ENCODE data around the gene NCAPD2.

NCAPD2 gene

DNA sequence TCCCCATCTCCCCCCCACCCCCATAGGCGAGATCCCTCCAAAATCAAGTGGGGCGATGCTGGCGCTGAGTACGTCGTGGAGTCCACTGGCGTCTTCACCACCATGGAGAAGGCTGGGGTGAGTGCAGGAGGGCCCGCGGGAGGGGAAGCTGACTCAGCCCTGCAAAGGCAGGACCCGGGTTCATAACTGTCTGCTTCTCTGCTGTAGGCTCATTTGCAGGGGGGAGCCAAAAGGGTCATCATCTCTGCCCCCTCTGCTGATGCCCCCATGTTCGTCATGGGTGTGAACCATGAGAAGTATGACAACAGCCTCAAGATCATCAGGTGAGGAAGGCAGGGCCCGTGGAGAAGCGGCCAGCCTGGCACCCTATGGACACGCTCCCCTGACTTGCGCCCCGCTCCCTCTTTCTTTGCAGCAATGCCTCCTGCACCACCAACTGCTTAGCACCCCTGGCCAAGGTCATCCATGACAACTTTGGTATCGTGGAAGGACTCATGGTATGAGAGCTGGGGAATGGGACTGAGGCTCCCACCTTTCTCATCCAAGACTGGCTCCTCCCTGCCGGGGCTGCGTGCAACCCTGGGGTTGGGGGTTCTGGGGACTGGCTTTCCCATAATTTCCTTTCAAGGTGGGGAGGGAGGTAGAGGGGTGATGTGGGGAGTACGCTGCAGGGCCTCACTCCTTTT lies 43.1 kb downstream of the NCAPD2 start:
- TF ChIP-seq, protein P1, sequence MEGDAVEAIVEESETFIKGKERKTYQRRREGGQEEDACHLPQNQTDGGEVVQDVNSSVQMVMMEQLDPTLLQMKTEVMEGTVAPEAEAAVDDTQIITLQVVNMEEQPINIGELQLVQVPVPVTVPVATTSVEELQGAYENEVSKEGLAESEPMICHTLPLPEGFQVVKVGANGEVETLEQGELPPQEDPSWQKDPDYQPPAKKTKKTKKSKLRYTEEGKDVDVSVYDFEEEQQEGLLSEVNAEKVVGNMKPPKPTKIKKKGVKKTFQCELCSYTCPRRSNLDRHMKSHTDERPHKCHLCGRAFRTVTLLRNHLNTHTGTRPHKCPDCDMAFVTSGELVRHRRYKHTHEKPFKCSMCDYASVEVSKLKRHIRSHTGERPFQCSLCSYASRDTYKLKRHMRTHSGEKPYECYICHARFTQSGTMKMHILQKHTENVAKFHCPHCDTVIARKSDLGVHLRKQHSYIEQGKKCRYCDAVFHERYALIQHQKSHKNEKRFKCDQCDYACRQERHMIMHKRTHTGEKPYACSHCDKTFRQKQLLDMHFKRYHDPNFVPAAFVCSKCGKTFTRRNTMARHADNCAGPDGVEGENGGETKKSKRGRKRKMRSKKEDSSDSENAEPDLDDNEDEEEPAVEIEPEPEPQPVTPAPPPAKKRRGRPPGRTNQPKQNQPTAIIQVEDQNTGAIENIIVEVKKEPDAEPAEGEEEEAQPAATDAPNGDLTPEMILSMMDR (IDR thresholded peaks at IDR 0.05; ENCODE audit: insufficient read depth, low read depth, low read length, missing control alignments), result no peak
- H3K4me3 ChIP-seq (ENCODE audit: low read depth, low read length), result peak overlapping the region; percentile 92
- DNase-seq (ENCODE audit: low read depth), result peak; percentile 25

DNA sequence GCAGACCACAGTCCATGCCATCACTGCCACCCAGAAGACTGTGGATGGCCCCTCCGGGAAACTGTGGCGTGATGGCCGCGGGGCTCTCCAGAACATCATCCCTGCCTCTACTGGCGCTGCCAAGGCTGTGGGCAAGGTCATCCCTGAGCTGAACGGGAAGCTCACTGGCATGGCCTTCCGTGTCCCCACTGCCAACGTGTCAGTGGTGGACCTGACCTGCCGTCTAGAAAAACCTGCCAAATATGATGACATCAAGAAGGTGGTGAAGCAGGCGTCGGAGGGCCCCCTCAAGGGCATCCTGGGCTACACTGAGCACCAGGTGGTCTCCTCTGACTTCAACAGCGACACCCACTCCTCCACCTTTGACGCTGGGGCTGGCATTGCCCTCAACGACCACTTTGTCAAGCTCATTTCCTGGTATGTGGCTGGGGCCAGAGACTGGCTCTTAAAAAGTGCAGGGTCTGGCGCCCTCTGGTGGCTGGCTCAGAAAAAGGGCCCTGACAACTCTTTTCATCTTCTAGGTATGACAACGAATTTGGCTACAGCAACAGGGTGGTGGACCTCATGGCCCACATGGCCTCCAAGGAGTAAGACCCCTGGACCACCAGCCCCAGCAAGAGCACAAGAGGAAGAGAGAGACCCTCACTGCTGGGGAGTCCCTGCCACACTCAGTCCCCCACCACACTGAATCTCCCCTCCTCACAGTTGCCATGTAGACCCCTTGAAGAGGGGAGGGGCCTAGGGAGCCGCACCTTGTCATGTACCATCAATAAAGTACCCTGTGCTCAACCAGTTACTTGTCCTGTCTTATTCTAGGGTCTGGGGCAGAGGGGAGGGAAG lies 43.9 kb downstream of the NCAPD2 start:
- DNase-seq (ENCODE audit: low read depth), result peak; percentile 92
- peak overlapping the region; percentile 92 for H3K4me3 ChIP-seq (ENCODE audit: low read depth, low read length)
- TF ChIP-seq, protein P1 (IDR thresholded peaks at IDR 0.05; ENCODE audit: insufficient read depth, low read depth, low read length, missing control alignments), result peak; percentile 77

DNA sequence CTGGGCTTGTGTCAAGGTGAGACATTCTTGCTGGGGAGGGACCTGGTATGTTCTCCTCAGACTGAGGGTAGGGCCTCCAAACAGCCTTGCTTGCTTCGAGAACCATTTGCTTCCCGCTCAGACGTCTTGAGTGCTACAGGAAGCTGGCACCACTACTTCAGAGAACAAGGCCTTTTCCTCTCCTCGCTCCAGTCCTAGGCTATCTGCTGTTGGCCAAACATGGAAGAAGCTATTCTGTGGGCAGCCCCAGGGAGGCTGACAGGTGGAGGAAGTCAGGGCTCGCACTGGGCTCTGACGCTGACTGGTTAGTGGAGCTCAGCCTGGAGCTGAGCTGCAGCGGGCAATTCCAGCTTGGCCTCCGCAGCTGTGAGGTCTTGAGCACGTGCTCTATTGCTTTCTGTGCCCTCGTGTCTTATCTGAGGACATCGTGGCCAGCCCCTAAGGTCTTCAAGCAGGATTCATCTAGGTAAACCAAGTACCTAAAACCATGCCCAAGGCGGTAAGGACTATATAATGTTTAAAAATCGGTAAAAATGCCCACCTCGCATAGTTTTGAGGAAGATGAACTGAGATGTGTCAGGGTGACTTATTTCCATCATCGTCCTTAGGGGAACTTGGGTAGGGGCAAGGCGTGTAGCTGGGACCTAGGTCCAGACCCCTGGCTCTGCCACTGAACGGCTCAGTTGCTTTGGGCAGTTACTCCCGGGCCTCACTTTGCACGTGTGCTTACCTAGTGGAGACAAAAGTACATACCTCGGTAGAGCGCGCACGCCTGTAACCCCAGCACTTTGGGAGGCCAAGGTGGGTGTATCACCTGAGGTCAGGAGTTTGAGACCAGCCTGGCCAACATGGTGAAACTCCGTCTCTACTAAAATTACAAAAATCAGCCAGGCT lies 44.8 kb downstream of the NCAPD2 start:
- TF ChIP-seq, protein P1 (IDR thresholded peaks at IDR 0.05; ENCODE audit: insufficient read depth, low read depth, low read length, missing control alignments), result no peak
- peak; percentile 77 for DNase-seq (ENCODE audit: low read depth)
- no peak overlapping the region; the same call in 1 of the 2 replicates for H3K4me3 ChIP-seq (ENCODE audit: low read depth, low read length)

DNA sequence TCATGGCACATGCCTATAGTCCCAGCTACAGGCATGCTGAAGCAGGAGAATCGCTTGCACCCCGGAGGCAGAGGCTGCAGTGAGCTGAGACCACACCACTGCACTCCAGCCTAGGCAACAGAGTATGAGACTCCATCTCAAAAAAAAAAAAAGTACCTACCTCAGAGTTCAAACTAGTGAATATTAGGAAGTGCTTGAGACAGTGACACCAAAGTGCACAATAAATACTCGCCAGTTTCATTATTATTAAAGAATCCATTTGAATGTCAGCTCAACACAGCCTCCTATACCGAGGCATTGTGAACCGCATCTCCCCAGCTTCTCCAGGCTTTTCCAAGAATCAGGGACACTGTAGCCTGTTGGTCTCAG lies 45.4 kb downstream of the NCAPD2 start:
- TF ChIP-seq, protein P1 (IDR thresholded peaks at IDR 0.05; ENCODE audit: insufficient read depth, low read depth, low read length, missing control alignments), result no peak
- H3K4me3 ChIP-seq (ENCODE audit: low read depth, low read length), result no peak overlapping the region
- peak; percentile 38 for DNase-seq (ENCODE audit: low read depth)

DNA sequence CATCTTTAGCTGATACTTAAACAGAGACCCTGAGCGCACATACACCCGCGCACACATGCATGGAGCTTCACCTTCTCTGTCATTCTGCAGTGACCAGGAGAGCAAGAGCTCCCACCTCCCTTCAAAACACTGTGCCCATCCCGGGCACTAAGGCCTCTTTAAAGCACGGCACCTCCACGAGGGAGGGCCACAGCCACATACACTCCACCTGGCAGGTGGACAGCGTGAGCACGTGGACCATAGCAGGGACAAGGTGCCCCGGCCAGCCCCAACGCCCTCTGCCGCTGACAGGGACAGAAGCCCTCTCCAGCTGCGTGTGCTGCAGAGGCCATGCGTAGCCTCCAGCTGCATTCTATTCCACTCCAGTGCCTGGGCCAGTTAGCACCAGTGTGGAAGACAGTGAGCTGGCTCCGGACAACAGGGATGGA lies 45.8 kb downstream of the NCAPD2 start:
- no peak for DNase-seq (ENCODE audit: low read depth)
- TF ChIP-seq, protein P1 (IDR thresholded peaks at IDR 0.05; ENCODE audit: insufficient read depth, low read depth, low read length, missing control alignments), result no peak
- no peak overlapping the region for H3K4me3 ChIP-seq (ENCODE audit: low read depth, low read length)

DNA sequence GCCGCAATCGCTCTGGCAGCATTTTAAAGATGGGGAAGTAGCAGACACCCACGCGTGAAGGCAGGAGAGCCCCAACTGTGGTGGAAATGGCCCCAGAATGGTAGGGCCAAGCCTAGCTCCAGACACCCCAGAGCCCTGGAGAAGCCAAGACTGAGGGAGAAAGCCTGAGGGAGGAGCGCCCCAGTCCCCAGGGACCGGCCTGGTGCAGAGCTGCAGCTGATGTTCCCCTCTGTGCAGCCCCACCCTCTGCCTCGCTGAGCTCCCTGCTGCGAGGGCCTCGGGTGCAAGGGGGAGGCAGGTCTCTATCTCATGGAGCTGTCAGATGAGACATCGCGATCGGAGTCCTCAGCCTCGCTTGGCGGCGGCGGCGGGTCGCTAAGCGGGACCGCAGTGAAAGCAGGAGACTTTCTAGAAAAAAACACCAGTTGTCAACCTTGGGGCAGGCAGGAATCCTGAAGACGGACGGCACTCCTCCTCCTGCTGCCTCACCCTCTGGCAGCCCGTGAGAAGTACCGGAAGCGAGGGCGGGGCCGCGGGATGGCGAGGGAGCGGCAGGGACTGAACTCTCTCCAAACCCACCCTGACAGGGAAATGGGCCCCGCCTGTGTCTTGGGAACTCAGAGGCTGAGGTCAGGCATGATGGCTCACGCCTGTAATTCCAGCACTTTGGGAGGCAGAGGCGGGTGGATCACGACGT lies 46.4 kb downstream of the NCAPD2 start:
- TF ChIP-seq, protein P1 (IDR thresholded peaks at IDR 0.05; ENCODE audit: insufficient read depth, low read depth, low read length, missing control alignments), result peak; percentile 20
- peak; percentile 53 for DNase-seq (ENCODE audit: low read depth)
- H3K4me3 ChIP-seq (ENCODE audit: low read depth, low read length), result no peak overlapping the region
